NCI-H1048 (cell line): Measurements from ENCODE around the gene FBXL13.
"Not testable (repeated sequence)": the region's sequence is repeated elsewhere in the genome, so short reads cannot be mapped to it uniquely, and the experiment has no call there.

ENCODE experiments used
- DNase-seq: peaks from one replicate; lab custom pipeline; 2025; lab: John Stamatoyannopoulos, UW

FBXL13 gene

GRCh38 chr7:102935450-102936115 lies 139.0 kb downstream of the FBXL13 start:
- no peak for DNase-seq

- DNase-seq, result no peak
These were observed 139.9 kb downstream of the FBXL13 start for GRCh38 chr7:102934701-102935100.

GRCh38 chr7:102934239-102934638 lies 140.4 kb downstream of the FBXL13 start:
- DNase-seq, result no peak

- no peak for DNase-seq
These were observed 140.8 kb downstream of the FBXL13 start for GRCh38 chr7:102933763-102934162.

- DNase-seq, result no peak
These were observed 142.8 kb downstream of the FBXL13 start for GRCh38 chr7:102931757-102932156.

- DNase-seq, result no peak
These were observed 147.2 kb downstream of the FBXL13 start for GRCh38 chr7:102927312-102927933.

GRCh38 chr7:102926783-102927140 lies 147.8 kb downstream of the FBXL13 start:
- no peak for DNase-seq

GRCh38 chr7:102925976-102926782 lies 148.4 kb downstream of the FBXL13 start:
- no peak for DNase-seq

GRCh38 chr7:102918845-102919244 lies 155.8 kb downstream of the FBXL13 start:
- no peak for DNase-seq

GRCh38 chr7:102917436-102918353 lies 156.9 kb downstream of the FBXL13 start:
- DNase-seq, result no peak

GRCh38 chr7:102916881-102917280 lies 157.7 kb downstream of the FBXL13 start:
- no peak for DNase-seq

GRCh38 chr7:102916426-102916825 lies 158.2 kb downstream of the FBXL13 start:
- no peak for DNase-seq

- no peak for DNase-seq
These were observed 160.0 kb downstream of the FBXL13 start for GRCh38 chr7:102914585-102914984.

- no peak for DNase-seq
These were observed 160.8 kb downstream of the FBXL13 start for GRCh38 chr7:102913826-102914225.

- no peak for DNase-seq
These were observed 161.9 kb downstream of the FBXL13 start, which contains the start of gene LRRC17 for GRCh38 chr7:102912742-102913141. TSS of gene LRRC17 (plus strand) at chr7:102913000. CDS start at chr7:102933914, 20,914 bp downstream.

GRCh38 chr7:102908676-102909075 lies 165.9 kb downstream of the FBXL13 start:
- no peak for DNase-seq

GRCh38 chr7:102903576-102903975 lies 171.0 kb downstream of the FBXL13 start:
- not testable (repeated sequence) for DNase-seq

GRCh38 chr7:102902052-102902451 lies 172.5 kb downstream of the FBXL13 start:
- not testable (repeated sequence) for DNase-seq

GRCh38 chr7:102898532-102898859 lies 176.1 kb downstream of the FBXL13 start:
- no peak for DNase-seq

- DNase-seq, result no peak
These were observed 176.6 kb downstream of the FBXL13 start for GRCh38 chr7:102897856-102898531.

GRCh38 chr7:102897211-102897631 lies 177.4 kb downstream of the FBXL13 start:
- DNase-seq, result no peak
